ENCODE results near the gene PCK2.

DNA sequence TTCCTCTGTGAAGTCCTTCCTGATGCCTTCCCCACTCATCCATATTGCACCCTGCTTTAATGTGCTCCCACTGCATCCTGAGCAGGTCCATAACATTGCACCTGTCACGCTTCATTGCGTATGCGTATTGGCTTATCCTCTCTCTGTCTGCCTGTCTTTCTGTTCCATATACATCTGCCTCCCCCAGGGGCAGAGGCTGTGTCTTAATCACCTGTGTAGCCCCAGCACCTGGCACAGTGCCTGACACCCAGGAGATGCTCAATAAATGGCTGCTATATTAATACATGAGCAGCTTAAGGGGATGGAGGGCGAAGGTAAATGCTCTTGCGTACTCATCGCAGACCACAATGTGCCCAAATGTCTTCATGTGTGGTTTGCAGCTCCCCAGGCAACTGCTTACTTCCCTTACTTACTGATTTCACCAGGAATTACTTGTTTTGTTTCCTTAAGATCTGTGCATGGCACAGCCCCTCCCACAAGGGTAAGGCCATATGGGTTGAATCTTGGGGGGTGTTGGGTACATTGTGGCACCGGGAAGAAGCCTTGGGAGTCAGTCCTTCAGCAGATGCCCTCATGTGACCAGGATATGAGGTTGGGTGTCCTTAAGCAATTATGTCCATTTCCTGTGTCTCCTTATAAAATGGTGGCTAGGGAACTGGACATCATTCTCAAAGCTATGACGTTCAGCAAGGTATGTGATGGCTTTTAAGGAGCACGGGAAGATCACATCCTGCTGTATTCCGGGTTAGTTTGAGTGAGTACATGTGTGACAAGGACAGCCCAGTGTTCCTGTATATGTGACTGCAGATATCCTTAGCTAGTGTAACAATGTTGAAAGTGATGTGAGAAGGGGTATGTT is 23.6 kb upstream of the PCK2 start:
- TF ChIP-seq, protein P1, sequence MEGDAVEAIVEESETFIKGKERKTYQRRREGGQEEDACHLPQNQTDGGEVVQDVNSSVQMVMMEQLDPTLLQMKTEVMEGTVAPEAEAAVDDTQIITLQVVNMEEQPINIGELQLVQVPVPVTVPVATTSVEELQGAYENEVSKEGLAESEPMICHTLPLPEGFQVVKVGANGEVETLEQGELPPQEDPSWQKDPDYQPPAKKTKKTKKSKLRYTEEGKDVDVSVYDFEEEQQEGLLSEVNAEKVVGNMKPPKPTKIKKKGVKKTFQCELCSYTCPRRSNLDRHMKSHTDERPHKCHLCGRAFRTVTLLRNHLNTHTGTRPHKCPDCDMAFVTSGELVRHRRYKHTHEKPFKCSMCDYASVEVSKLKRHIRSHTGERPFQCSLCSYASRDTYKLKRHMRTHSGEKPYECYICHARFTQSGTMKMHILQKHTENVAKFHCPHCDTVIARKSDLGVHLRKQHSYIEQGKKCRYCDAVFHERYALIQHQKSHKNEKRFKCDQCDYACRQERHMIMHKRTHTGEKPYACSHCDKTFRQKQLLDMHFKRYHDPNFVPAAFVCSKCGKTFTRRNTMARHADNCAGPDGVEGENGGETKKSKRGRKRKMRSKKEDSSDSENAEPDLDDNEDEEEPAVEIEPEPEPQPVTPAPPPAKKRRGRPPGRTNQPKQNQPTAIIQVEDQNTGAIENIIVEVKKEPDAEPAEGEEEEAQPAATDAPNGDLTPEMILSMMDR (conservative IDR thresholded peaks at IDR 0.05; ENCODE audit: low read depth, low read length): no peak
- TF ChIP-seq EZH2 (IDR thresholded peaks at IDR 0.05; ENCODE audit: borderline replicate concordance, low read depth, low read length, poor library complexity, severe bottlenecking): no peak

Data from A673 (cell line).